Stimulated activated CD4-positive, alpha-beta T cell treated with anti-CD3 and anti-CD28 coated beads, Interleukin-1b, Interleukin-23, amount 100 ng/mL, for 4 hours (primary cell): ENCODE results near the gene ZNF391.
"Not testable (repeated sequence)": the region's sequence is repeated elsewhere in the genome, so short reads cannot be mapped to it uniquely, and the experiment has no call there.

Experiments
- DNase-seq, 2 donors: peaks; one replicate each; pipeline ENCODE4 v3.0.0-alpha.2; 2020; ENCODE audit warnings: low read depth in 2 of 2

Gene ZNF391

GRCh38 chr6:27388293-27389197, at the start of gene ZNF391:
Gene ZNF391, plus strand, starts transcription at chr6:27388759. Its CDS starts 11,612 bp downstream, at chr6:27400371.
- peak; percentile 63 to 65 for DNase-seq

- DNase-seq: no peak
Measured at GRCh38 chr6:27352850-27353249, 35.7 kb upstream of the ZNF391 start.

GRCh38 chr6:27358786-27359185, 29.8 kb upstream of the ZNF391 start:
- DNase-seq: no peak

GRCh38 chr6:27359231-27359630, 29.3 kb upstream of the ZNF391 start:
- no peak for DNase-seq

- no peak for DNase-seq
Measured at GRCh38 chr6:27368202-27368601, 20.4 kb upstream of the ZNF391 start.

- no peak for DNase-seq
Measured at GRCh38 chr6:27370391-27370790, 18.2 kb upstream of the ZNF391 start.

- DNase-seq: peak; percentile 48 to 54
Measured at GRCh38 chr6:27374824-27375612, 13.5 kb upstream of the ZNF391 start.

GRCh38 chr6:27375613-27376079, 12.9 kb upstream of the ZNF391 start:
- DNase-seq: no peak

GRCh38 chr6:27378406-27378805, 10.2 kb upstream of the ZNF391 start:
- not testable (repeated sequence) for DNase-seq

GRCh38 chr6:27381001-27381400, 7.6 kb upstream of the ZNF391 start:
- not testable (repeated sequence) for DNase-seq

GRCh38 chr6:27383011-27383410, 5.5 kb upstream of the ZNF391 start:
- no peak for DNase-seq

GRCh38 chr6:27383481-27383880, 5.1 kb upstream of the ZNF391 start:
- no peak for DNase-seq

GRCh38 chr6:27392623-27393022, 4.1 kb downstream of the ZNF391 start:
- DNase-seq: no peak

- DNase-seq: no peak
Measured at GRCh38 chr6:27394073-27394472, 5.5 kb downstream of the ZNF391 start.

GRCh38 chr6:27400877-27401642, 12.5 kb downstream of the ZNF391 start:
- DNase-seq: no peak

GRCh38 chr6:27406085-27406484, 17.5 kb downstream of the ZNF391 start:
- DNase-seq: no peak

GRCh38 chr6:27407153-27407814, 18.7 kb downstream of the ZNF391 start:
- no peak for DNase-seq

- DNase-seq: no peak
Measured at GRCh38 chr6:27414300-27414699, 25.7 kb downstream of the ZNF391 start.

GRCh38 chr6:27414996-27415395, 26.4 kb downstream of the ZNF391 start:
- no peak for DNase-seq

- DNase-seq: no peak
Measured at GRCh38 chr6:27415898-27416297, 27.3 kb downstream of the ZNF391 start.

GRCh38 chr6:27419363-27419762, 30.8 kb downstream of the ZNF391 start:
- DNase-seq: no peak
